SK-N-SH treated with all-trans-retinoic acid at 6 μM for 48 hours (cell line): ENCODE data around the gene HMX3.

Experiments used
- ATAC-seq: fragments of 200-7000 bp; cut with Tn5 transposase; 3 replicates; pipeline ENCODE4 v1.9.1; 2020; ENCODE audit warnings: mild to moderate bottlenecking, moderate library complexity
- CSDC2 ChIP-seq: fragments of 250-450 bp; sonication (Bioruptor Pico); IDR thresholded peaks from 2 replicates; pipeline ENCODE4 v1.5.0; 2020; ENCODE audit warnings: mild to moderate bottlenecking, moderate library complexity
- GLIS3 ChIP-seq: fragments of 250-450 bp; sonication (Bioruptor Pico); IDR thresholded peaks from 2 replicates; pipeline ENCODE4 v1.5.0; 2020; ENCODE audit warnings: mild to moderate bottlenecking, moderate library complexity
- OSR1 ChIP-seq: fragments of 250-450 bp; sonication (Bioruptor Pico); IDR thresholded peaks from 2 replicates; pipeline ENCODE4 v1.8.0; 2022; ENCODE audit warnings: moderate library complexity, mild to moderate bottlenecking, inconsistent platforms
- PATZ1 ChIP-seq: fragments of 250-450 bp; sonication (Bioruptor Pico); IDR thresholded peaks from 2 replicates; pipeline ENCODE4 v1.8.0; 2020; ENCODE audit warnings: mild to moderate bottlenecking, moderate library complexity, borderline replicate concordance
- PPARA ChIP-seq: fragments of 250-450 bp; sonication (Bioruptor Pico); IDR thresholded peaks from 2 replicates; pipeline ENCODE4 v1.5.0; 2020; ENCODE audit warnings: mild to moderate bottlenecking, borderline replicate concordance
- RARB ChIP-seq: fragments of 250-450 bp; sonication (Bioruptor Pico); IDR thresholded peaks from 2 replicates; pipeline ENCODE4 v1.8.0; 2021; ENCODE audit warnings: mild to moderate bottlenecking, moderate library complexity
- SNAI2 ChIP-seq: fragments of 250-450 bp; sonication (Bioruptor Pico); IDR thresholded peaks from 2 replicates; pipeline ENCODE4 v1.5.0; 2020; ENCODE audit warnings: mild to moderate bottlenecking, moderate library complexity
- TOX ChIP-seq: fragments of 250-450 bp; sonication (Bioruptor Pico); IDR thresholded peaks from 2 replicates; pipeline ENCODE4 v1.8.0; 2021; ENCODE audit warnings: mild to moderate bottlenecking, moderate library complexity, borderline replicate concordance
- TSHZ2 ChIP-seq: fragments of 250-450 bp; sonication (Bioruptor Pico); IDR thresholded peaks from 2 replicates; pipeline ENCODE4 v1.5.0; 2020; ENCODE audit warnings: mild to moderate bottlenecking, moderate library complexity
- ZC3H10 ChIP-seq: fragments of 250-450 bp; sonication (Bioruptor Pico); IDR thresholded peaks from 2 replicates; pipeline ENCODE4 v1.5.1; 2021; ENCODE audit warnings: mild to moderate bottlenecking, moderate library complexity
- ZFP30 ChIP-seq: fragments of 450-650 bp; formaldehyde crosslinking; IDR thresholded peaks from 2 replicates; pipeline ENCODE4 v1.5.0; 2022; ENCODE audit warnings: mild to moderate bottlenecking, moderate library complexity
- ZNF70 ChIP-seq: fragments of 450-650 bp; formaldehyde crosslinking; IDR thresholded peaks from 2 replicates; pipeline ENCODE4 v1.5.0; 2020; ENCODE audit warnings: mild to moderate bottlenecking, moderate library complexity
- ZNF8 ChIP-seq: fragments of 450-650 bp; formaldehyde crosslinking; IDR thresholded peaks from 2 replicates; pipeline ENCODE4 v1.5.0; 2020; ENCODE audit warnings: mild to moderate bottlenecking, moderate library complexity
- TF ChIP-seq, protein P1 (sequence below): fragments of 250-450 bp; sonication (Bioruptor Pico); IDR thresholded peaks from 2 replicates; pipeline ENCODE4 v1.8.0; 2021; ENCODE audit warnings: low read depth, mild to moderate bottlenecking, moderate library complexity, borderline replicate concordance

The HMX3 gene

GRCh38 chr10:123117644-123118417 lies 17.9 kb upstream of the HMX3 start:
- ATAC-seq: no peak
- no peak for TF ChIP-seq ZNF8 (CRISPR knock-in tag)
- TF ChIP-seq SNAI2: no peak
- no peak for TF ChIP-seq TSHZ2 (CRISPR knock-in tag)
- TF ChIP-seq TOX (CRISPR knock-in tag): no peak
- TF ChIP-seq, protein P1, sequence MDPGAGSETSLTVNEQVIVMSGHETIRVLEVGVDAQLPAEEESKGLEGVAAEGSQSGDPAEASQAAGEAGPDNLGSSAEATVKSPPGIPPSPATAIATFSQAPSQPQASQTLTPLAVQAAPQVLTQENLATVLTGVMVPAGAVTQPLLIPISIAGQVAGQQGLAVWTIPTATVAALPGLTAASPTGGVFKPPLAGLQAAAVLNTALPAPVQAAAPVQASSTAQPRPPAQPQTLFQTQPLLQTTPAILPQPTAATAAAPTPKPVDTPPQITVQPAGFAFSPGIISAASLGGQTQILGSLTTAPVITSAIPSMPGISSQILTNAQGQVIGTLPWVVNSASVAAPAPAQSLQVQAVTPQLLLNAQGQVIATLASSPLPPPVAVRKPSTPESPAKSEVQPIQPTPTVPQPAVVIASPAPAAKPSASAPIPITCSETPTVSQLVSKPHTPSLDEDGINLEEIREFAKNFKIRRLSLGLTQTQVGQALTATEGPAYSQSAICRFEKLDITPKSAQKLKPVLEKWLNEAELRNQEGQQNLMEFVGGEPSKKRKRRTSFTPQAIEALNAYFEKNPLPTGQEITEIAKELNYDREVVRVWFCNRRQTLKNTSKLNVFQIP (CRISPR knock-in tag): no peak
- TF ChIP-seq ZC3H10 (CRISPR knock-in tag): no peak
- TF ChIP-seq ZFP30 (CRISPR knock-in tag): no peak

- ATAC-seq: no peak
Measured at GRCh38 chr10:123119081-123119480, 16.7 kb upstream of the HMX3 start.

GRCh38 chr10:123126246-123126645 lies 9.5 kb upstream of the HMX3 start:
- ATAC-seq: no peak
- TF ChIP-seq RARB (CRISPR knock-in tag) (no peak), PATZ1 (no peak), CSDC2 (CRISPR knock-in tag) (no peak)
- TF ChIP-seq, protein P1 (CRISPR knock-in tag): no peak

More at GRCh38 chr10:123119081-123119480, 16.7 kb upstream of the HMX3 start:
- TF ChIP-seq ZNF8 (CRISPR knock-in tag) (no peak), SNAI2 (no peak), PPARA (CRISPR knock-in tag) (no peak), TOX (CRISPR knock-in tag) (no peak), RARB (CRISPR knock-in tag) (no peak), TSHZ2 (CRISPR knock-in tag) (no peak), ZNF70 (CRISPR knock-in tag) (no peak), GLIS3 (CRISPR knock-in tag) (no peak), OSR1 (no peak)
- TF ChIP-seq, protein P1 (CRISPR knock-in tag): no peak
